Keratinocyte (primary cell): ENCODE measurements around the gene COG4. TPM values are rescaled to one million over a fixed set of nuclear protein-coding genes. Genes with fewer than 3 reads are reported as not detected.

Source experiments
- DNase-seq: peaks from one replicate; pipeline ENCODE4 v3.0.0-alpha.2; 2011; ENCODE audit warnings: low read depth, missing footprints, low spot score
- FAIRE-seq: peaks from 2 replicates; lab custom pipeline; 2011; peaks lifted over from hg19 to GRCh38; lab: Jason Lieb, UNC
- H2AFZ ChIP-seq: 2 replicates; pipeline ENCODE4 v1.6.0; 2012; ENCODE audit warnings: low read length, control low read depth, inconsistent platforms; ENCODE audit not compliant: control insufficient read depth
- H3K27ac ChIP-seq: 2 replicates; pipeline ENCODE4 v1.5.1; 2011; ENCODE audit warnings: low read length; ENCODE audit not compliant: control insufficient read depth, insufficient read depth
- H3K27me3 ChIP-seq: 3 replicates; pipeline ENCODE4 v1.6.0; 2011; ENCODE audit warnings: low read length; ENCODE audit not compliant: control insufficient read depth, insufficient read depth; ENCODE audit errors: extremely low read depth
- H3K36me3 ChIP-seq, 2 experiments: 2 replicates in 1 of 2; 3 replicates in 1 of 2; pipeline ENCODE4 v1.5.1; 2011; ENCODE audit warnings: low read length in 2 of 2, mild to moderate bottlenecking in 1 of 2; ENCODE audit not compliant: control insufficient read depth in 2 of 2, insufficient read depth in 2 of 2; ENCODE audit errors: extremely low read depth in 1 of 2
- H3K4me1 ChIP-seq: 3 replicates; pipeline ENCODE4 v1.5.1; 2011; ENCODE audit warnings: low read length; ENCODE audit not compliant: control insufficient read depth, insufficient read depth; ENCODE audit errors: extremely low read depth
- H3K4me2 ChIP-seq: 3 replicates; pipeline ENCODE4 v1.6.0; 2011; ENCODE audit warnings: low read depth, low read length; ENCODE audit not compliant: control insufficient read depth, insufficient read depth; ENCODE audit errors: extremely low read depth
- H3K4me3 ChIP-seq, 3 experiments: fragments of 200-600 bp in 1 of 3; sonication (generic) in 1 of 3; 2 replicates in 2 of 3; 3 replicates in 1 of 3; pipeline ENCODE4 v1.5.1; 2011 to 2016; ENCODE audit warnings: low read length in 3 of 3, mild to moderate bottlenecking in 3 of 3, control low read depth in 2 of 3, inconsistent platforms in 1 of 3, low read depth in 1 of 3, mixed read lengths in 1 of 3, mixed run types in 1 of 3, moderate library complexity in 1 of 3; ENCODE audit not compliant: control insufficient read depth in 2 of 3, insufficient read depth in 2 of 3; ENCODE audit errors: extremely low read depth in 1 of 3
- H3K79me2 ChIP-seq: 2 replicates; pipeline ENCODE4 v1.6.0; 2012; ENCODE audit warnings: low read length; ENCODE audit not compliant: control insufficient read depth, insufficient read depth
- H3K9ac ChIP-seq: 3 replicates; pipeline ENCODE4 v1.6.0; 2011; ENCODE audit warnings: low read length; ENCODE audit not compliant: control insufficient read depth, insufficient read depth; ENCODE audit errors: extremely low read depth
- H3K9me1 ChIP-seq: 3 replicates; pipeline ENCODE4 v1.6.0; 2011; ENCODE audit warnings: low read length; ENCODE audit not compliant: control insufficient read depth, insufficient read depth; ENCODE audit errors: extremely low read depth
- H3K9me3 ChIP-seq: 2 replicates; pipeline ENCODE4 v1.5.1; 2012; ENCODE audit warnings: low read depth, low read length; ENCODE audit not compliant: control insufficient read depth
- H4K20me1 ChIP-seq: 3 replicates; pipeline ENCODE4 v1.6.0; 2011; ENCODE audit warnings: low read length; ENCODE audit not compliant: control insufficient read depth, insufficient read depth; ENCODE audit errors: extremely low read depth
- CTCF ChIP-seq, 3 experiments: IDR thresholded peaks in 1 of 3; conservative IDR thresholded peaks in 1 of 3; optimal IDR thresholded peaks in 1 of 3; 2 replicates in 2 of 3; 3 replicates in 1 of 3; pipeline versions ENCODE3 to v1.5.1; 2011; ENCODE audit warnings: low read length in 3 of 3, mild to moderate bottlenecking in 3 of 3, moderate library complexity in 2 of 3, control low read depth in 1 of 3, inconsistent platforms in 1 of 3; ENCODE audit not compliant: insufficient read depth in 2 of 3; ENCODE audit errors: extremely low read depth in 1 of 3
- EZH2 ChIP-seq: IDR thresholded peaks from one replicate; pipeline ENCODE4 v1.6.1; 2012; ENCODE audit warnings: inconsistent platforms, mild to moderate bottlenecking, low read length, moderate library complexity
- dilution Hi-C: fragments of 300-500 bp; cut with MboI; formaldehyde crosslinking; loops from one replicate; pipeline ENCODE4 v1.7.0; 2020; ENCODE audit warnings: low sequenced_read_pairs; ENCODE audit not compliant: extremely low pct_ligation_motif_present
- polyA plus RNA-seq, 5 experiments: library from polyadenylated mRNA; depleted of rRNA in 3 of 5; stranded (reverse) in 3 of 5; stranded (forward) in 1 of 5; unstranded in 1 of 5; fragments of >200 nt; gene quantifications; 1 replicate in 1 of 5; 2 replicates in 3 of 5; 3 replicates in 1 of 5; pipeline versions ENCODE4 v1.2.1 to v1.2.3, GENCODE V29; 2011 to 2012; ENCODE audit warnings: missing spikeins in 2 of 5, low read depth in 1 of 5, low replicate concordance in 1 of 5

Gene COG4
- polyA plus RNA-seq, 1 donor (not counting 4 experiments of a cell fraction or from before 2014, with no cell fraction given): 38.9 TPM

- Histone ChIP-seq H3K9me1 (no peaks in the 10 kb centered on the region), H3K79me2 (peaks cover 2% of the 10 kb centered on the region), H3K36me3 (no peaks in the 10 kb centered on the region), H3K4me3 (peak within 1 kb of the TSS; percentile 52 to 80 (median 69)), H3K27ac (peak within 1 kb of the TSS; percentile 14), H3K9me3 (no peaks in the 10 kb centered on the region), H3K27me3 (no peaks in the 10 kb centered on the region), H2AFZ (peak within 1 kb of the TSS; percentile 94), H3K4me1 (peaks cover 23% of the 10 kb centered on the region), H3K4me2 (peak within 1 kb of the TSS; percentile 99), H4K20me1 (no peaks in the 10 kb centered on the region), H3K9ac (peak within 1 kb of the TSS; percentile 52)
- peak in 1 of 3 experiments; percentile 4 for TF ChIP-seq CTCF (optimal IDR thresholded peaks at IDR 0.05 in 1 of 3, IDR thresholded peaks at IDR 0.05 in 1 of 3, conservative IDR thresholded peaks at IDR 0.05 in 1 of 3; ENCODE audit: extremely low read depth in 1 of 3, insufficient read depth in 2 of 3, low read length in 3 of 3)
- no peak for TF ChIP-seq EZH2
- dilution Hi-C loops: no loop called here
- FAIRE-seq (no peak), DNase-seq (peak; percentile 41)
Measured at GRCh38 chr16:70438969-70439862, 84.1 kb downstream of the COG4 start, which contains the start of gene ST3GAL2. TSS of gene ST3GAL2 (minus strand) at chr16:70439100. CDS start at chr16:70398530, 40,570 bp downstream.

- Histone ChIP-seq H3K36me3 (no peaks in the 10 kb centered on the region), H2AFZ (peak overlapping the region; percentile 60), H3K9me3 (no peaks in the 10 kb centered on the region), H3K79me2 (peaks cover 2% of the 10 kb centered on the region), H3K27ac (no peak overlapping the region), H4K20me1 (no peaks in the 10 kb centered on the region), H3K4me1 (peaks cover 27% of the 10 kb centered on the region), H3K27me3 (no peaks in the 10 kb centered on the region), H3K9me1 (no peaks in the 10 kb centered on the region), H3K9ac (peak overlapping the region; percentile 44), H3K4me3 (peak overlapping the region; percentile 52 to 80 (median 66)), H3K4me2 (peak overlapping the region; percentile 99)
- dilution Hi-C loops: no loop called here
- DNase-seq (no peak), FAIRE-seq (no peak)
- no peak for TF ChIP-seq EZH2
Measured at GRCh38 chr16:70438585-70438968, 84.8 kb downstream of the COG4 start.
